Measurements from ENCODE around the gene PRPF19. TPM values are rescaled to one million over a fixed set of nuclear protein-coding genes. Genes with fewer than 3 reads are reported as not detected.
A peak's percentile ranks its signal among the peaks of the same experiment; 100 is the strongest.

The PRPF19 gene
- total RNA-seq, 4 donors from 2014 or later = 50.3 to 93.9 (median 58.0) TPM

DNA sequence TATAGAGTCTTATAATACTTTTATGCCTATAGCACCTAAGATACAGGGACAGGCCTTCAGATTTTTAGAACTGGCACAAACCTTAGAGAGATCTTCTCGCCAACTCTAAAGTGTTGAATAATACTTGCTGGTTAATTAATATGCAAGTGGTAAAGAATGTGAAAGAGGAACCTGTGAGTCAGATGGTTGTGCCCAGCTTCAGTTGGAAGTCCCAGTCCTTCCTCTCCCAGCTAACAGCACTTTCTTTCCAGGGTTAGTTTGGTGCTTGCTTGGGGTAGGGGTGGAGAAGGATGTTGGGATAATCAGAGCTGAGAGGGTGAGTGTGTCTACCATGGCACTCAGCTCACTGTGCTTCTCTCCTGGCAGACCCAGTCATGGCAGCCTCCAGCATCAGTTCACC, 12.9 kb upstream of the PRPF19 start:
- no peak for ATAC-seq (ENCODE audit: low FRiP score)
- no peak for DNase-seq (ENCODE audit: low spot score)
- TF ChIP-seq, protein P1, sequence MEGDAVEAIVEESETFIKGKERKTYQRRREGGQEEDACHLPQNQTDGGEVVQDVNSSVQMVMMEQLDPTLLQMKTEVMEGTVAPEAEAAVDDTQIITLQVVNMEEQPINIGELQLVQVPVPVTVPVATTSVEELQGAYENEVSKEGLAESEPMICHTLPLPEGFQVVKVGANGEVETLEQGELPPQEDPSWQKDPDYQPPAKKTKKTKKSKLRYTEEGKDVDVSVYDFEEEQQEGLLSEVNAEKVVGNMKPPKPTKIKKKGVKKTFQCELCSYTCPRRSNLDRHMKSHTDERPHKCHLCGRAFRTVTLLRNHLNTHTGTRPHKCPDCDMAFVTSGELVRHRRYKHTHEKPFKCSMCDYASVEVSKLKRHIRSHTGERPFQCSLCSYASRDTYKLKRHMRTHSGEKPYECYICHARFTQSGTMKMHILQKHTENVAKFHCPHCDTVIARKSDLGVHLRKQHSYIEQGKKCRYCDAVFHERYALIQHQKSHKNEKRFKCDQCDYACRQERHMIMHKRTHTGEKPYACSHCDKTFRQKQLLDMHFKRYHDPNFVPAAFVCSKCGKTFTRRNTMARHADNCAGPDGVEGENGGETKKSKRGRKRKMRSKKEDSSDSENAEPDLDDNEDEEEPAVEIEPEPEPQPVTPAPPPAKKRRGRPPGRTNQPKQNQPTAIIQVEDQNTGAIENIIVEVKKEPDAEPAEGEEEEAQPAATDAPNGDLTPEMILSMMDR (IDR thresholded peaks at IDR 0.05) = no peak

DNA sequence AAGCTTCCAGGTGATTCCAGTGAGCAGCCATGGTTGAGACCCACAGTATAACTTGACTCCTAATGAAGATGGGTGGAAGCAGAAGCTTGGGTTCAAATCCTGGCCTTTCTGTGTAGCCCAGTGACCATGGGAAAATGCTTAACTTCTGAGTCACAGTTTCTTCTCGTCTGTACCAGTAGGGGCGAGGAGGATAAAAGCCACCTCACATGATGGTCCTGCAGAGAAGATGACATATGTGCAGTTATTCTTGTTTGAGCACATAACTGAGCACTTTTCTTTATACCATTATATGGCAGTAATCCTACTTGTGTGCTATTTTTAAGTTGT, 12.5 kb upstream of the PRPF19 start:
- DNase-seq (ENCODE audit: low spot score) (no peak), ATAC-seq (ENCODE audit: low FRiP score) (no peak)

DNA sequence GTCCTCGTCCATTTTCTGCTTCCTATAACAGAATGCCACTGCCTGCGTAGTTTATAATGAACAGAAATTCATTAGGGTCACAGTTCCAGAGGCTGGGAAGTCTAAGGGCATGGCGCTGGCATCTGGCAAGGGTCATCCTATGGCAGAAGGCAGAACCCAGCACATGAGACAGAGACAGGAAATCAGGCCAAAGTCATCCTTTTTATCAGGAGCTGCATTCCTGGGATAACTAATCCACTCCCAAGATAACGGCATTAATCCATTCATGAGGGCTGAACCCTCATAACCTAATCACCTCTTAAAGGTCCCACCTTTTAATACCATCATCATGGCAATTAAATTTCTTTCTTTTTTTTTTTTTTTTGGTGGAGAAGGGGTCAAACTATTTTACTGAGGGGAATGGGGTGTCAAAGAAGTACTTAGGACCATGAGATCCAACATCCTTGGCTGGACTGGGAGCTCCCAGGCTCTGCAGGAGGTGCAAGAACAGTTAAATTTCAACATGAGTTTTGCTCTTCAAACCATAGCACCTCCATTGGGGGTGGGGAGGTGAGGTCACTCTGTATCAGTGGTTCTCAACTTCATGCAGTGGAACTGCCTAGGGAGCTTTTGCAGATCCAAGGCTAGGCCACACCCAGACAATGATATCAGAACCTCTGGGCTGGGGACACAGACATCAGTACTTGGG, 12.0 kb upstream of the PRPF19 start:
- TF ChIP-seq, protein P1 (IDR thresholded peaks at IDR 0.05) = no peak
- DNase-seq (ENCODE audit: low spot score) (no peak), ATAC-seq (ENCODE audit: low FRiP score) (no peak)

More for the DNA sequence above, 12.5 kb upstream of the PRPF19 start:
- TF ChIP-seq, protein P1 (IDR thresholded peaks at IDR 0.05) = no peak

DNA sequence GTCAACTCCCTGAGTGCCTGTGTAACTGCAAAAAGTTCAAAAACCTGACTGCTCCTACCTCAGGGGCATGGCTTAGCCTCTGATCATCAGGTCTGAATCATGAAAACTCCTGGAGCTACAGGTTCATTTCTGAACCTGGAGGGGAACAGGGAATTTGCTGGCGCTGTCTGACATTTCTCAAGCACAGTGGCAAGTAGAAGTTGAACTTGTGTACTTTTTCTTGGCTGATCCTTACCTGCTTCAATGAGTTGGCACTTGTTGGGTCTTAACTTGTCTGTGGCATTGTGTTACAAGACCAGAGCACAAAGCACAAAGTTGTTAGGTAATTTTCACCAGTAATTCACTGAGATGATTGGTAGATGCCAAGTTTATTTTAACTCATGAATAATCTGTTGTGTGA, 10.9 kb upstream of the PRPF19 start:
- DNase-seq (ENCODE audit: low spot score) = no peak
- TF ChIP-seq, protein P1 (IDR thresholded peaks at IDR 0.05) = no peak
- no peak for ATAC-seq (ENCODE audit: low FRiP score)

DNA sequence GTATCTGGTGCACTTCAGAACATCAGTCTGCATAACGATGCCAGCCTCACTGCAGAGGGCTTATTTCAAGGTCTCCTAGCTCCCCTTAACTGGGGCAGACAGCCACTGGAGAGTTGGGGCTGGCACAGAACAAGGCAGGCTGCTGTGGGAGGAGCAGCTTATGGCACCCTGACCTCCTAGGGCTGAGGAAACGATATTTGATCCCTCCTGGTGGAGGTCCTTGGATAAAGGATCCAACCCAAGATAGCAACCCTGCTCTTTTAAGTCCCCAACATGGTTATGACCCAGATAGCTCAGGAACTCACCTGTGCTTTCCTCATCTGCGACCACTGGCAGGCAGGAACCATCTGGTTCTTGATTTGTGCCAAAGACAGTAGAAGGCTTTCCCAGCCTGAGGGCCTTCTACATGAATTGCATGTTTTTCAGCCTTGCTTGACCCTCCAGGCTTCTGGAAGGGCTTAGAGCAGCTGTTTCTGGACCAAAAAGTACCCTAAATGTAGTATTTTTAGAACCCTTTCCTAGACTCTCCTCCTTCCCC, 10.4 kb upstream of the PRPF19 start:
- DNase-seq (ENCODE audit: low spot score) (no peak), ATAC-seq (ENCODE audit: low FRiP score) (no peak)
- TF ChIP-seq, protein P1 (IDR thresholded peaks at IDR 0.05) = no peak

DNA sequence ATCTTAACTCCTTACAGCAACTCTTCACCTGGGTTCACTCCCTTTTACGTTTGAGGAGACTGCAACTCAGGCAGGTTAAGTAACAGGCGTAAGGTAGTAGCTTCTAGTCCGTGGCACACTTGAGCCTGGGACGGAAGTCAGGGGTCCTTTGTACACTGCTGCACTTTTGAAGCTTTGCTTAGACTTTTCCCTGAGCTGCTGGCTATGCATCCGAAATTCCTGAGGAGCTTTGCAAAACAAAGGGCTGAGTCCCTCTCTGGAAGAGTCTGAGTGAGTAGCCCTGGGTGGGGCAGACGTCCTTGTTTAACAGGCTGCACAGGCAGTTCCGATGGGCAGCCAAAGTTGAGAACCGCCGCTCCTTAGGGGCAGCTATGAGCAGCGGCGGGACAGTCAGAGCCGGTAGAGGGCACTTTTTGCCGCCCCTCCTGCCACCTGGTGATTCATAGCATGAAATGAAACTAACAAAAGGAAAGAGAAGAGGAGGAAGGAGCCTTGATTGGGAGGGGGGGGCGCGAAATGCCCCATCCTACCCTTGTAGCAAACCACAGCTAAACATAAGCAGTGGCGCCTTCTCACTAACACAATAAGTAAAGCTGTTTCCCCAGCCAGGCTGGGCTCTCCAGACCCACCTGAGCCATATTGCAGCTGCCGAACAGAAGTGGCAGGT, 9.0 kb upstream of the PRPF19 start:
- peak; percentile 67 for ATAC-seq (ENCODE audit: low FRiP score)
- TF ChIP-seq, protein P1 (IDR thresholded peaks at IDR 0.05) = no peak
- no peak for DNase-seq (ENCODE audit: low spot score)
